Measurements from ENCODE around the gene MYLK.

MYLK gene, protein sequence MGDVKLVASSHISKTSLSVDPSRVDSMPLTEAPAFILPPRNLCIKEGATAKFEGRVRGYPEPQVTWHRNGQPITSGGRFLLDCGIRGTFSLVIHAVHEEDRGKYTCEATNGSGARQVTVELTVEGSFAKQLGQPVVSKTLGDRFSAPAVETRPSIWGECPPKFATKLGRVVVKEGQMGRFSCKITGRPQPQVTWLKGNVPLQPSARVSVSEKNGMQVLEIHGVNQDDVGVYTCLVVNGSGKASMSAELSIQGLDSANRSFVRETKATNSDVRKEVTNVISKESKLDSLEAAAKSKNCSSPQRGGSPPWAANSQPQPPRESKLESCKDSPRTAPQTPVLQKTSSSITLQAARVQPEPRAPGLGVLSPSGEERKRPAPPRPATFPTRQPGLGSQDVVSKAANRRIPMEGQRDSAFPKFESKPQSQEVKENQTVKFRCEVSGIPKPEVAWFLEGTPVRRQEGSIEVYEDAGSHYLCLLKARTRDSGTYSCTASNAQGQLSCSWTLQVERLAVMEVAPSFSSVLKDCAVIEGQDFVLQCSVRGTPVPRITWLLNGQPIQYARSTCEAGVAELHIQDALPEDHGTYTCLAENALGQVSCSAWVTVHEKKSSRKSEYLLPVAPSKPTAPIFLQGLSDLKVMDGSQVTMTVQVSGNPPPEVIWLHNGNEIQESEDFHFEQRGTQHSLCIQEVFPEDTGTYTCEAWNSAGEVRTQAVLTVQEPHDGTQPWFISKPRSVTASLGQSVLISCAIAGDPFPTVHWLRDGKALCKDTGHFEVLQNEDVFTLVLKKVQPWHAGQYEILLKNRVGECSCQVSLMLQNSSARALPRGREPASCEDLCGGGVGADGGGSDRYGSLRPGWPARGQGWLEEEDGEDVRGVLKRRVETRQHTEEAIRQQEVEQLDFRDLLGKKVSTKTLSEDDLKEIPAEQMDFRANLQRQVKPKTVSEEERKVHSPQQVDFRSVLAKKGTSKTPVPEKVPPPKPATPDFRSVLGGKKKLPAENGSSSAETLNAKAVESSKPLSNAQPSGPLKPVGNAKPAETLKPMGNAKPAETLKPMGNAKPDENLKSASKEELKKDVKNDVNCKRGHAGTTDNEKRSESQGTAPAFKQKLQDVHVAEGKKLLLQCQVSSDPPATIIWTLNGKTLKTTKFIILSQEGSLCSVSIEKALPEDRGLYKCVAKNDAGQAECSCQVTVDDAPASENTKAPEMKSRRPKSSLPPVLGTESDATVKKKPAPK (N-terminal part only)

DNA sequence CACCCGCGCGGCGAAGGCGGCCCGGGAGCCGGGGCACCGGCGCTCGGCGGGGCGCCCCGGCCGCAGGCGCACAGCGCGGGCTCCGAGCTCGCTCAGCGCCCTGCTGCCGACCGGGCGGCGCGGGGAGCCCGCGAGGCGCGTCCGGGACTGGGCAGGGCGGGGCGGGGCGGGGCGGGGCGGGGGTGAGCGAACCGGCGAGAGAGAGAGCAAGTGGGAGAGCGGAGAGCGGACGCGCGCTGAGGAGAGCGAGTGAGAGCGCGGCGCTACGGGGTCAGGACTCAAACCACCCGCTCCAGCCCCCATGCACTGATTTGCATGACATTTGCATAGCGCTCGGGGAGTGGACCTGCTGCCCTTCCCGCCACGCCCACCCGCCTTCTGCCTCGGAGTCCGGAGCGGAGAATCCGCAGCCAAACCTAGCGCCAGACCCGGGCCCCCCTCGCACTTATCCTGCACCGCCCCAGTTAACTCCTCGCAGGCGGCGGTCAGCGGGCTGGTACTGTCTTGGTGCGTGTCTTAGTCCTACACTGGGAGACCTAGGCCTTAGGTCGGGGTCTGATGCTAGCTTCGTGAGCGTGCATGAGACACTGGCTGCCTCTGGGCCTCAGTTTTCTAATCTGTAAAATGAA is at the start of gene MYLK:
MYLK (minus strand) TSS at position 130 of the 629 bp plus-strand sequence. CDS start 90,491 bp downstream, outside the sequence.
- peak within 1 kb of the TSS; percentile 86 for H3K9ac ChIP-seq (ENCODE audit: low read depth, low read length)
- H3K9me3 ChIP-seq (ENCODE audit: control insufficient read depth, insufficient read depth, low read length), result no peaks in the 10 kb centered on the region
- H3K4me1 ChIP-seq (ENCODE audit: insufficient read depth, low read length), result peaks cover 7% of the 10 kb centered on the region; the same call in 1 of the 2 replicates
- no peaks in the 10 kb centered on the region for H3K36me3 ChIP-seq (ENCODE audit: insufficient read depth, low read length)

DNA sequence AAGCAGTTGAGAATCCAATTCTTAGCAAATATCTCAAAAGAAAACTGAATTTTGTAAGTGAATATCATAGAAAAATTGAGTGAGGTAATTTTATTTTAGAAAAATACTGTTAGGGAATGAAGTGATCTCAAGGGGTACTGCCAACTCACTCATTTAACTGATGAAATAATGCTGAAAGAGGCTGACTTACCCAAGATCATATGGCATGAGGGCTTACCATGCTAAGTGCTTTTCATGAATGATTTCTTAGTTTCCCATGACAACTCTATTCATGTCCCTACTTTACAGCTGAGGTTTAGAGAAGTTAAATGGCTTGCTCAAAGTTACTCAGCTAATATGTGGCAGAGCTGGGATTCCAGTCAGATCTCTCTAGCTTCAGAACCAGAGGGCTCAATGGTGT is 46.3 kb upstream of the MYLK start:
- Histone ChIP-seq H3K36me3 (ENCODE audit: insufficient read depth, low read length) (peaks cover 7% of the 10 kb centered on the region), H3K9ac (ENCODE audit: low read depth, low read length) (no peak overlapping the region), H3K4me1 (ENCODE audit: insufficient read depth, low read length) (no peaks in the 10 kb centered on the region), H3K9me3 (ENCODE audit: control insufficient read depth, insufficient read depth, low read length) (no peaks in the 10 kb centered on the region)

DNA sequence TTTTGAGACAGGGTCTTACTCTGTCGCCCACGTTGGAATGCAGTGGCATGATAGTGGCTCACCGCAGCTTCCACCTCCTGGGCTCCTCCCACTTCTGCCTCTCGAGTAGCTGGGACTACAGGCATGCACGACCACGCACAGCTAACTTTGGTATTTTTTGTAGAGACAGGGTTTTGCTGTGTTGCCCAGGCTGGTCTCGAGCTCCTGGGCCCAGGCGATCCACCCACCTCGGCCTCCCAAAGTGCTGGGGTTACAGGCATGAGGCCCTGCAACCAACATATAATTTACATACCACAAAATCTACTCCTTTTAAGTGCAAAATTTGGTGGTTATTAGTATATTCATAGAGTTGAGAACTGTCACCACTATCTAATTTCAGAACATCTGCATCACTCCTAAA is 45.2 kb upstream of the MYLK start:
- Histone ChIP-seq H3K4me1 (ENCODE audit: insufficient read depth, low read length) (no peaks in the 10 kb centered on the region), H3K9me3 (ENCODE audit: control insufficient read depth, insufficient read depth, low read length) (no peaks in the 10 kb centered on the region), H3K36me3 (ENCODE audit: insufficient read depth, low read length) (peaks cover 7% of the 10 kb centered on the region), H3K9ac (ENCODE audit: low read depth, low read length) (no peak overlapping the region)

DNA sequence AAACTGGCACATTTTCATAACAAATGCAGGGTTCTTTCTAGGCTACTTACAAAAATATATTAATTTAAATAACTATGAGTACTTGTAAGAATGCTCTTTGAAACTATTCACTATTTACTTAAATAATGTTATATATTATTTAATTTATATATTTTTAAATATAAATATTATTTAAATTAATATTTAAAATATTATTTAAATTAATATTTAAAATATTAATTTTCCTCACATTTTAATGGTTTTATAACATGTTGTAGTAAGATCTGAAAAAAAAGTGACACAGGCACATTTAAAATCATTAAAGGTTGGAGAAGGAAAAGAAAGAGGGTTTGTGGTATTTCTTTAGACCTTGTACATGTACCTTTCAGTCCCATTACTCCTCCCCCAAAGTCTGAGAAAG is 42.3 kb upstream of the MYLK start:
- H3K4me1 ChIP-seq (ENCODE audit: insufficient read depth, low read length), result no peaks in the 10 kb centered on the region
- H3K9me3 ChIP-seq (ENCODE audit: control insufficient read depth, insufficient read depth, low read length), result no peaks in the 10 kb centered on the region
- peaks cover 7% of the 10 kb centered on the region for H3K36me3 ChIP-seq (ENCODE audit: insufficient read depth, low read length)
- no peak overlapping the region for H3K9ac ChIP-seq (ENCODE audit: low read depth, low read length)

DNA sequence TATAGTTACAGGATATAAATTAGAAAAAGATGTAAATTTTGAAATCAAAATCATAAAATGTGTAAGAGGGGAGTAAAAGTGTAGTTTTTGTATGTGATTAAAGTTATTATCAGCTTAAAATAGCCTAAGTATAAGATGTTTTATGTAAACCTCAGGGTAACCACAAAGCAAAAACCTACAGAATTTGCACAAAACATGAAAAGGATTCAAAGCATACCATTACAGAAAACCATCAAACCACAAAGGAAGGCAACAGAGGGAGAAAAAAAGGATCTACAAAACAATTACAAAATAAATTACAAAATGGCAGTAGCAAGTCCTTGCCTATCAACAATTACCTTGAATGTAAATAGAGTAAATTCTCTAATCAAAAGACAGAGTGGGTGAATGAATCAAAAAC is 36.7 kb upstream of the MYLK start:
- H3K36me3 ChIP-seq (ENCODE audit: insufficient read depth, low read length), result peaks cover 6% of the 10 kb centered on the region; the same call in 1 of the 2 replicates
- H3K4me1 ChIP-seq (ENCODE audit: insufficient read depth, low read length), result no peaks in the 10 kb centered on the region
- H3K9me3 ChIP-seq (ENCODE audit: control insufficient read depth, insufficient read depth, low read length), result no peaks in the 10 kb centered on the region
- no peak overlapping the region for H3K9ac ChIP-seq (ENCODE audit: low read depth, low read length)

DNA sequence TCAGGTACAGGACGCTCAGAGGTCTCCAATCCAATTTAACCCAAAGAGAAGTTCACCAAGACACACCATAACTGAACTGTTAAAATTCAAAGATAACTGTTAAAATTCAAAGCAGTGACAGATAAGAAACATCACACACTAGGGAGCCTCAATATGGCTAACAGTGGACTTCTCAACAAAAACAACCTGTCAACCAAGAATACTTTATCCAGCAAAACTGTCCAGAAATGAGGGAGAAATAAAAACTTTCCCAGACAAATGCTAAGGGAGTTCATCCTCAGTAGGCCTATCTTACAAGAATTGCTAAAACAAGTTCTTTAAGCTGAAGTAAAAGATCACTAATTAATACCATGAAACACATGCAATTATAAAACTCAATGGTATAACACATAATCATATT is 36.3 kb upstream of the MYLK start:
- Histone ChIP-seq H3K9me3 (ENCODE audit: control insufficient read depth, insufficient read depth, low read length) (no peaks in the 10 kb centered on the region), H3K4me1 (ENCODE audit: insufficient read depth, low read length) (no peaks in the 10 kb centered on the region), H3K36me3 (ENCODE audit: insufficient read depth, low read length) (peaks cover 6% of the 10 kb centered on the region; the same call in 1 of the 2 replicates)

DNA sequence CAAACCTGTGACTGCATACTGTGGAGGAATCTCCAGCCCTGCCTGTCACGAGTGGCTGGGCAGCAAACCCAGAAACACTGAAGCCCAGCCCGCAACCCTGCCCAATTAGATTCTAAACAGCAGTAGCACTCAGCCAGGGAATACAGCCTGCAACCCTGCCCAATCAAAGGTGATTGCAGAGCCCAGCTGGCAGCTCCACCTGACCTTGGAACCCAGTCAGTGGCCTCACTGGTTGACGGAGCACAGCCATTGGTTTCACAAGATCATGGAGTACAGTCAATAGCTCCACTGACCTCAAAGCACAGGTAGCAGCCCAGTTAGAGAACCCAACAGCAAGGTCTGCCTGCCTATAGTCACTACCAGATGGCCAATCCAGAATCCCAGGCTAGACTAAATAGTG is 35.2 kb upstream of the MYLK start:
- H3K36me3 ChIP-seq (ENCODE audit: insufficient read depth, low read length), result peaks cover 6% of the 10 kb centered on the region; the same call in 1 of the 2 replicates

More for the DNA sequence above, 36.3 kb upstream of the MYLK start:
- no peak overlapping the region for H3K9ac ChIP-seq (ENCODE audit: low read depth, low read length)

DNA sequence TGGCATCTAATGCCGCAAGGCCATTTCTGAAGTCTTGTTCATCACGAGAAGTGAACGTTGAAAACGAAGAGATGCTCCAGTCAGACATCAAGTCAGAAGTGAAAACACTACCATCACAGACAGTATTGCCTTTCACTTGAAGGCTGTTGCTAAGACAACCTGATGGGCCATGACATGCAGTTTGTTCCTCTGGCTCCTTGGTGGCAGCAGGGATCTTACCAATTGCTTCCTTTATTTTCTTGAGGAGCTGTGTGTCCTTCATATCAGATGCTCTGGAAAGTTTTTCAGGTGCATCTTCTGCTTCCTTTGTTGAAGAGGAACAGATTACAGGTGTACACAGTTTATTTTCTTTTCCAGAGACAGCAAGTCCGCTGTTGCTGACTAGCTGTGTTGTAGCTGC is 30.7 kb upstream of the MYLK start:
- Histone ChIP-seq H3K36me3 (ENCODE audit: insufficient read depth, low read length) (peaks cover 2% of the 10 kb centered on the region; the same call in 1 of the 2 replicates), H3K4me1 (ENCODE audit: insufficient read depth, low read length) (no peaks in the 10 kb centered on the region), H3K9me3 (ENCODE audit: control insufficient read depth, insufficient read depth, low read length) (no peaks in the 10 kb centered on the region), H3K9ac (ENCODE audit: low read depth, low read length) (no peak overlapping the region)

More for the DNA sequence above, 35.2 kb upstream of the MYLK start:
- Histone ChIP-seq H3K4me1 (ENCODE audit: insufficient read depth, low read length) (no peaks in the 10 kb centered on the region), H3K9me3 (ENCODE audit: control insufficient read depth, insufficient read depth, low read length) (no peaks in the 10 kb centered on the region), H3K9ac (ENCODE audit: low read depth, low read length) (no peak overlapping the region)

DNA sequence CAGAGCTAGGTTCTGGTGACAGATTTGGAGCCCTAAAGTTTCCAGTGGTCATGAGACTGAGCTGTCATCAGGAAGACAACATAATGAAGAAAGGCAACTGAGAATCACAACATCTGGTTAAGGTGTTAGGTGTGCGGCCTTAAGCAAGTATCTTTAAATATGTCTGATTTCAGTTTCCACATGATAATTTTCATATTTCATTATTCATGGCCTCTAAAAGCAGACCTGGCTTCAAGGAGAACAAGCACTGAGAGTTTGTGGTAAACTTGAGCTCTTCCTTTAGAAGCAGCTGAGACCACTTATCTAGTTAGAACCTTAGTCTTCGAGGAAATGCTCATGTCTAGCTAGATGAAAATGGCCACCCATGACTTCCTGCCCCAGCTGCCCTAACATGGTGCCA is 25.7 kb upstream of the MYLK start:
- no peak overlapping the region for H3K9ac ChIP-seq (ENCODE audit: low read depth, low read length)
- H3K9me3 ChIP-seq (ENCODE audit: control insufficient read depth, insufficient read depth, low read length), result no peaks in the 10 kb centered on the region
- H3K4me1 ChIP-seq (ENCODE audit: insufficient read depth, low read length), result no peaks in the 10 kb centered on the region
- H3K36me3 ChIP-seq (ENCODE audit: insufficient read depth, low read length), result no peaks in the 10 kb centered on the region; the same call in 1 of the 2 replicates

DNA sequence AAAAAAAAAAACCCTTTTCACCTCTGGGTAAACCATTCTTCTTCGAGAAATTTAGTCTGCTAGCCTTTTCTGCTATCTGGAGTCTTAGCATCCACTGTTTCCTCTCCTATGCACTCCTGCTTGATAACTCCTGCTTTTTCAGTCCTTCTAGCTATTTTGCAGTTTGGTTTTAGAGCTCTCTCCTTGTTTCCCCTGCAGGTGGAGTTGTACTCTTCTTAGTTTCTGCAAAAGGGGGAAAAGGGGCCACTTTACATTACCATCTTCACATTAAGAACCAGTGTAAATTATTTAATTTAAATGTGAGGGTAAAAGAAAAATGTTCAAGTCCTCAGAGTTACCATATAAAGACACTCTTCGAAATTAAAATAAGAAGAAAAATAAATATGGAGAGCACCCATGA is 23.6 kb upstream of the MYLK start:
- Histone ChIP-seq H3K9ac (ENCODE audit: low read depth, low read length) (no peak overlapping the region), H3K4me1 (ENCODE audit: insufficient read depth, low read length) (no peaks in the 10 kb centered on the region), H3K9me3 (ENCODE audit: control insufficient read depth, insufficient read depth, low read length) (no peaks in the 10 kb centered on the region), H3K36me3 (ENCODE audit: insufficient read depth, low read length) (no peaks in the 10 kb centered on the region; the same call in 1 of the 2 replicates)

DNA sequence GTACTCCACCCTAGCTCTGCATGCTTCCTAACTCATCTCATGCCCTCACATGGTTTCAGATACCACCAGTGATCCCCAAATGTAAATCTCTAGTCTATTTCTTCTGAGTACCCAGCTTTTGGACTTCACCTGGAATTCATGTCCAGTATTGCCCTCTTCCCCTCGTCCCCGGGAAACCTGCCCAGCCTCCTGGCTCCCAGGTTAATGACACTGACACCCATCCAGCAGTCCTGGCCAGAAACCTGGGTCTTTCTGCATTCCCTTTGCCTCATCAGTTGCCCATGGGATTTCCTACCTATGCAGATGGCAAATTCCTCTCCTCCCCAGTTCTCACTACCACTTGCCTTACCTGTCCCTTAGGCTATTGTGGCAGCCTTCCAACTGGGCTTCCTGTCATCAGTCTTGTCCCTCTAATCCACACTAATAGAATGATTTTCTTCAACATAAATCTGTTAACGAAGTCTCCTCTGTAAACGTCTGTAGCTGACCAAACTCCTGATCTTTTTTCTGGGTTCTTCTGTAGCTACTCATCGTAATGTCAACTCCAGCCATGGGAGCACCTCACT is 15.3 kb upstream of the MYLK start:
- no peaks in the 10 kb centered on the region for H3K36me3 ChIP-seq (ENCODE audit: insufficient read depth, low read length)
- H3K4me1 ChIP-seq (ENCODE audit: insufficient read depth, low read length), result no peaks in the 10 kb centered on the region
- H3K9ac ChIP-seq (ENCODE audit: low read depth, low read length), result no peak overlapping the region
- peaks cover under 1% of the 10 kb centered on the region; the same call in 1 of the 2 replicates for H3K9me3 ChIP-seq (ENCODE audit: control insufficient read depth, insufficient read depth, low read length)

DNA sequence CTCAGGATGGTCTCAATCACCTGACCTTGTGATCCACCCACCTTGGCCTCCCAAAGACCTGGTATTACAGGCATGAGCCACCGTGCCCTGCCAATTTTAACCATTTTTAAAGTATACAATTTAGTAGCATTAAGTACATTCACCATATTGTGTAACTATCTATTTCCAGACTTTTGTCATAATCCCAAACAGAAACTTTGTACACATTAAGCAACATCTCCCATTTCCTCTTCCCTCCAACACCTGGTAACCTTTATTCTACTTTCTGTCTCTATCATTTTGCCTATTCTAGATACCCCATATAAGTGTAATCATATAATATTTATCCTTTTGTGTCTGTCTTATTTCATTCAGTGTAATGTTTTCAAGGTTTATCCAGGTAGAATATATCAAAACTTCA is 8.9 kb upstream of the MYLK start:
- Histone ChIP-seq H3K9ac (ENCODE audit: low read depth, low read length) (no peak overlapping the region), H3K4me1 (ENCODE audit: insufficient read depth, low read length) (no peaks in the 10 kb centered on the region), H3K9me3 (ENCODE audit: control insufficient read depth, insufficient read depth, low read length) (peaks cover 14% of the 10 kb centered on the region; the same call in 1 of the 2 replicates), H3K36me3 (ENCODE audit: insufficient read depth, low read length) (no peaks in the 10 kb centered on the region)

DNA sequence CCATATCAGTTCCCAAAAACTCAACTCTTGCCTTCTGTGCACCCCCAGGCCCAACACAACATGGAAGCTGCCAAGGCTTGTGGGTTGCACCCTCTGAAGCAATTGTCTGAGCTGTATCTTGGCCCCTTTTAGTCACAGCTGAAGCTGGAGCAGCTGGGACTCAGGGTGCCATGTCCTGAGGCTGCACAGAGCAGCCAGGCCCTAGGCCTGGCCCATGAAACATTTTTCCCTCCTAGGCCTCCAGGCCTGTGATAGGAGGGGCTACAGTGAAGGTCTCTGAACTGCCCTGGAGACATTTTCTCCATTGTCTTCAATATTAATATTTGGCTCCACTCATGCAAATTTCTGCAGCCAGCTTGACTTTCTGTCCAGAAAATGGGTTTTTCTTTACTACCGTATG is 8.1 kb upstream of the MYLK start:
- Histone ChIP-seq H3K9me3 (ENCODE audit: control insufficient read depth, insufficient read depth, low read length) (peaks cover 14% of the 10 kb centered on the region; the same call in 1 of the 2 replicates), H3K36me3 (ENCODE audit: insufficient read depth, low read length) (no peaks in the 10 kb centered on the region), H3K9ac (ENCODE audit: low read depth, low read length) (no peak overlapping the region), H3K4me1 (ENCODE audit: insufficient read depth, low read length) (no peaks in the 10 kb centered on the region)

All from ES-I3 (cell line).